Uterus (tissue), 2 donors: Measurements from ENCODE around the gene TSPAN18.

ENCODE experiments used
- CTCF ChIP-seq, 4 experiments: fragments of 200-600 bp in 2 of 4; fragments of 450-650 bp in 2 of 4; sonication (generic) in 2 of 4; IDR thresholded peaks; one replicate each; pipeline ENCODE4 v1.5.1; 2016 to 2019; ENCODE audit warnings: antibody characterized with exemption in 4 of 4, mild to moderate bottlenecking in 2 of 4, moderate library complexity in 1 of 4
- POLR2A ChIP-seq, 2 donors: fragments of 450-650 bp; IDR thresholded peaks; one replicate each; pipeline ENCODE4 v1.6.1; 2016; ENCODE audit warnings: antibody characterized with exemption in 2 of 2, mild to moderate bottlenecking in 1 of 2, moderate library complexity in 1 of 2

- TF ChIP-seq CTCF (IDR thresholded peaks at IDR 0.05) (no peak), POLR2A (IDR thresholded peaks at IDR 0.05) (no peak)
Measured at GRCh38 chr11:44716256-44716655, 10.5 kb upstream of the TSPAN18 start.
